NCI-H2196 (cell line): ENCODE measurements around the gene FLII.

Experiments
- DNase-seq: peaks from one replicate; lab custom pipeline; 2025; ENCODE audit not compliant: unreplicated experiment; lab: John Stamatoyannopoulos, UW

Gene FLII

DNA sequence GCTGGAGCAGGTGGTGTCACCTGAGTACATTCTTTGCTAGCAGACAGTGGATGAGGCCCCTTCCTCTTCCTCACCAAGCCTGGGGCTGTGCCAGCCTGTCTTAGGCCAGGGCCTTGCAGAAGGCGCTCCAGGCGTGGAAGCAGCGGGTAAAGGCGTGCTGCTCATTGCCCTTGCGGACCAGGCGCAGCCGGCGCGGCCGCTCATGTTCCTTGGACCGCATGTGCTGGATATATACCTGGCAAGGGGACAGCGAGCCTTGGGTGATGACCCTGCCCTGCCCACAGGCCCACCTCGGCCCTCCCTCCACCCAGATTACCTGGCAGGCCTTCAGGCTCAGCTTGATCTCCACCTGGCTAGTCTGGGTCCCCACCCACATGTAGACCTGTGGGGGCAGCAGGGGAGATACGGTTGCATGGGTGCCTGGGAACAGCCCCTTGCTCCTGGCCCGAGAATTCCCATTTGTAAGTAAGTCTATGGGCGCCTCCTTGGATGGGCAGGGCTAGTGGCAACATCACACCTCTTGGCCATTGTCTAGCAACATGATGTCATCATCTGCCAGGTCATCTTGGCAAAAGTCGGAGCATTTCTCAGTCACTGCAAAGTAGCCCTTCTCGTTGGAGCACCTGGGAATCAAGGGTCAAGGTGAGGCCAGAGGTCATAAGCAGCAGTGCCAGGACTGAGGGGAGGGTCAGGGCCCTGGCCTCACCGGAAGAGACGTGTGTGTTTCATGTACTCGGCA lies 13.3 kb downstream of the FLII start:
- no peak for DNase-seq

DNA sequence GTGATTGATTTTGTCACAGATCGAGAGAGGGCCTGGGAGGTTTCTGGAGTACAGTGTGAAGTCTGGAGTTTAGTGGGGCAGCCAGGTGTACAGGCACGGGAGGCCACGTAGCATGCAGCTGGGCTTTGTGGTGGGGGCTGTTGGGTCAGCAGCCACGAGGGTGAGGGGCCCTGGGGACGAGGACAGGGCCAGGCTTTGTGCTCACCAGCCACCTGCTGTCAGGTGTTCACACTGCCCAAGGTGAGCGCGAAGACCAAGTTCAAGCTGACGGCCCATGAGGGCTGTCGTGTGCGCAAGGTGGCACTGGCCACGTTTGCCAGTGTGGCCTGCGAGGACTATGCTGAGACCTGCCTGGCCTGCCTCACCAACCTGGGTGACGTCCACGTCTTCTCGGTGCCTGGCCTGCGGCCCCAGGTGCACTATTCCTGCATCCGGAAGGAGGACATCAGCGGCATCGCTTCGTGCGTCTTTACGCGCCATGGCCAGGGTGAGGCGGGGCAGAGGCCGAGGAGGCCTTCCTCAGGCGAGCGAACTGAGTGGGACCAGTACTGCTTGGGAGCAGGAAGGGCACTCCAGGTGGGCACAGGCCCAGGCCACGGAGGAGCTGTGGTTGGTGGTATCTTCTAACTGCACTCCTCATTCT lies 17.2 kb downstream of the FLII start:
- DNase-seq, result no peak

DNA sequence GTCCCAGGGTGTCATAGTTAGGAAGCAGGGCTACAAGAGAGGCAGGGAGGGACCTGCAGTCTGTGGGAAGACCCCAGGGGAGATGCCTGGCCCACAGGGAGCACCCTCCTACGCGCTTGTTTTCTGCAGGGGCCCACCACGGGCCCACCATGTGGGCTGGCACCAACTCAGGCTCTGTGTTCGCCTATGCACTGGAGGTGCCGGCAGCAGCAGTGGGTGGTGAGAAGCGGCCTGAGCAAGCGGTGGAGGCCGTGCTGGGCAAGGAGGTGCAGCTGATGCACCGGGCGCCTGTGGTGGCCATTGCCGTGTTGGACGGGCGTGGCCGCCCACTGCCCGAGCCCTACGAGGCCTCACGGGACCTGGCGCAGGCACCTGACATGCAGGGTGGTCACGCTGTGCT lies 18.1 kb downstream of the FLII start:
- no peak for DNase-seq

DNA sequence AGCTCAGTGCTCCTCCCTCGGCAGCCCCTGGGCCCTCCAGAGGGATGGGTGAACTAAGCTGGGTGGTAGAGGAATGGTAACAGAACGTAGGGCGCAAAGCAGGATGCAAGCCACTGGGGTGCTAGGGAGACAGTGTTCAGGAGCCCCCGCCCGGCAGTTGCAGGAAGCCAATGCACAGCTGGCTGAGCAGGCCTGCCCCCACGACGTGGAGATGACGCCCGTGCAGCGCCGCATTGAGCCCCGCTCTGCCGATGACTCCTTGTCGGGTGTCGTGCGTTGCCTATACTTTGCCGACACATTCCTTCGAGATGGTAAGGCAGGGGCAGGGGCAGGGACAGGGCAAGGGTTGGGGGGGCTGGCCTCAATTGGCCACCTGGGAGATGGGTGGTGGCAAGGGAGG lies 20.2 kb downstream of the FLII start:
- DNase-seq, result no peak

DNA sequence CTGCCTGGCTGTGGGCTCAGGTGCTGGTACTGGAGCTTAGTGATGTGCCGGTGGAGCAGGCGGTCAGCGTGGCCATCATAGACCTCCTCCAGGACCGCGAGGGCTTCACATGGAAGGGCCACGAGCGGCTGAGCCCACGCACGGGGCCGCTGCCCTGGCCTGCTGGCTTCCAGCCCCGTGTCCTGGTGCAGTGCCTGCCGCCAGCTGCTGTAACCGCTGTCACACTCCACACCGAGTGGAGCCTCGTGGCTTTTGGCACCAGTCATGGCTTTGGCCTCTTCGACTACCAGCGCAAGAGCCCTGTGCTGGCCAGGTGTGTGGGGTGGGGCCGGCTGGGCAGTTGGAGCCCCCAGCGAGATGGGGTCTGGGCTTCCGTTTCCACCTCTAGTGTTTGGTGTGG lies 21.1 kb downstream of the FLII start:
- DNase-seq, result no peak

DNA sequence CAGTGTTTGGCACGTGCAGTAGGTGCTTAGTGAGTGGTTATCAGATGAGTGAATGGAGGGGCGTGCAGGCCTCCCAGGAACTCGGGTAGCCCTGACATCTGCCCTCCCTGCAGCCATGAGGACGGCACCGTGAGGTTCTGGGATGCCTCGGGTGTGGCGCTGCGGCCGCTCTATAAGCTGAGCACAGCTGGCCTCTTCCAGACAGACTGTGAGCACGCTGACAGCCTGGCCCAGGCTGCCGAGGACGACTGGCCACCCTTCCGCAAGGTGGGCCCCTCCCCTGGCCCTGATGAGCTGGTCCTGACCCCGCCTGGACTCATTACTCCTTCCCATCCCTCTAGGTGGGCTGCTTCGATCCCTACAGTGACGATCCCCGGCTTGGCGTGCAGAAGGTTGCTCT lies 22.0 kb downstream of the FLII start:
- DNase-seq, result no peak

DNA sequence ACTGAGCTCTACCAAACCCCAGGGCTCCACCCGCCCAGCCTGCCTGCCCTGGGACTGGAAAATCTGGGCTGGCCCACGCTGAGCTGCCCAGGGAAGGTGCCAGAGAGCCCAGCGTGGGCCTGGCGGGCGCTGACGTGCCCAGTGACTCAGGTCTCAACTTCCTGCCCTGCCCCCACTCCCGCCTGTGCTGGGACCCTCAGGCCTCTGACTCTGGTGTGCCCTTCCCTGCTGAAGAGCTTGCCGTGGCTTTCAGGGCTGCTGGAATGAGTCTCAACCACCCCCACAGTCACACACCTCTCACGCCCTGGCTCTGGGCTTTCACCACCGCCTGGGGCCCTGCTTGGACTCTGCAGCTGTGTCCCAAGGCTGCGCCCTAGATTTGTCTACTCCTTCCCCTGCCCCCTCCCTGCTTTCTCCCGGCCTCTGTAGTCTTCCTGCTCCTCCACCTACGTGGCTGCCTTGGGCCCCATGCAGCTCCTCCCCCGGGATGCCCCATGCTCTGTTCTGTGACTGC lies 22.7 kb downstream of the FLII start:
- no peak for DNase-seq

DNA sequence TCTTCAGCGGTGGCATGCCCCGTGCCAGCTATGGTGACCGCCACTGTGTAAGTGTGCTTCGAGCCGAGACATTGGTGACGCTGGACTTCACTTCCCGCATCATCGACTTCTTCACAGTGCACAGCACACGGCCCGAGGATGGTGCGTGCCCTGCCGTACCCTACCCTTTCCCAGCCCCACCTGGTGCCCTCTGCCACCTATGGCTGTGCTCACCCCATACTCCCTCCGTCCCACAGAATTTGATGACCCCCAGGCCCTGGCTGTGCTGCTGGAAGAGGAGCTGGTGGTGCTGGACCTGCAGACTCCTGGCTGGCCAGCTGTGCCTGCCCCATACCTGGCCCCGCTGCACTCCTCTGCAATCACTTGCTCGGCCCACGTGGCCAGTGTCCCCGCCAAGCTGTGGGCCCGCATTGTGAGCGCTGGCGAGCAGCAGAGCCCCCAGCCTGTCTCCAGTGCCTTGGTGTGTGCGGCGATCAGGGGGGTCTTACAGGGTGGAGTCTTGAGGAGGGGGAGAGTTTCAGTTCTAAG lies 23.6 kb downstream of the FLII start:
- DNase-seq, result no peak

DNA sequence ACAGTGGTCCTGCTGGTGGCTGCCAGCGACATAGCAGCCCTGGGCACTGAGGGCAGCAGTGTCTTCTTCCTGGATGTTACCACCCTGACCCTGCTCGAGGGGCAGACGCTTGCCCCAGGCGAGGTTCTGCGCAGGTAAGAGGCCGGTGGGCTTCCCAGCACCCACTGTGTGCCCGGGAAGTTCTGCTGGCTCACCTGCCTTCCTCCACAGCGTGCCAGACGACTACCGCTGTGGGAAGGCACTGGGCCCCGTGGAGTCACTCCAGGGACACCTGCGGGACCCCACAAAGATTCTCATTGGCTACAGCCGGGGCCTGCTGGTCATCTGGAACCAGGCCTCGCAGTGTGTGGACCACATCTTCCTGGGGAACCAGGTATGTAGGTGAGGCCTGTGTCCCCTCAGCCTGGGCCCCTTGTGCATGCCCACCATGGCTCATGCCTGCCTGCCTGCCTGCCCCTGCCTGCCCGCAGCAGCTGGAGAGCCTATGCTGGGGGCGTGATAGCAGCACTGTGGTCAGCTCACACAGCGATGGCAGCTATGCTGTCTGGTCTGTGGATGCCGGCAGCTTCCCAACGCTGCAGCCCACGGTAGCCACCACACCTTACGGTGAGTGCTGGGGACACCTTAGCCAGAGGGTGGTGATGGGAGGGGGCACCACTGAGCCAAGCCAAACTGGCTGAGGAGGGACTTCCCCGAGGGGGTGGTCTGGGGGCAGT lies 24.6 kb downstream of the FLII start:
- no peak for DNase-seq

DNA sequence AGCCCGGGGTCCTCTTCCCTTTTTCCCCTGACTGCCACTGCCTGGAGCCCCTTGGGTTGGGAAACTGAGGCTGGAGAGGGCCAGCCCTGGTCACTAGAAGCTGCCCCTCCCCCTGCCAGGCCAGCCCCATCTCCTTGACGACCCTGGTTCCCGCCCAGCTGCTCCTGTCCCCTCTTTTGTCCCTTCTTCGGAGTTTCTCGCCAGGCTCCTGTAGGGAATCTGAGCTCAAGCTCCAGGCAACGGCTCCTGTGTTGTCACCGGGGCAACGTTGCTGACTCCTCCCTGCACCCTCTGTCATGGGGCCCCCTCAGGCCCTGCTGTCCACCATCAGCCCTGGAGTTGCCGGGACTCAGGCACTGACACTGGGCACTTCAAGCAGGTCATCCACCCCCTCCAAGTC lies 27.4 kb downstream of the FLII start:
- DNase-seq, result no peak

DNA sequence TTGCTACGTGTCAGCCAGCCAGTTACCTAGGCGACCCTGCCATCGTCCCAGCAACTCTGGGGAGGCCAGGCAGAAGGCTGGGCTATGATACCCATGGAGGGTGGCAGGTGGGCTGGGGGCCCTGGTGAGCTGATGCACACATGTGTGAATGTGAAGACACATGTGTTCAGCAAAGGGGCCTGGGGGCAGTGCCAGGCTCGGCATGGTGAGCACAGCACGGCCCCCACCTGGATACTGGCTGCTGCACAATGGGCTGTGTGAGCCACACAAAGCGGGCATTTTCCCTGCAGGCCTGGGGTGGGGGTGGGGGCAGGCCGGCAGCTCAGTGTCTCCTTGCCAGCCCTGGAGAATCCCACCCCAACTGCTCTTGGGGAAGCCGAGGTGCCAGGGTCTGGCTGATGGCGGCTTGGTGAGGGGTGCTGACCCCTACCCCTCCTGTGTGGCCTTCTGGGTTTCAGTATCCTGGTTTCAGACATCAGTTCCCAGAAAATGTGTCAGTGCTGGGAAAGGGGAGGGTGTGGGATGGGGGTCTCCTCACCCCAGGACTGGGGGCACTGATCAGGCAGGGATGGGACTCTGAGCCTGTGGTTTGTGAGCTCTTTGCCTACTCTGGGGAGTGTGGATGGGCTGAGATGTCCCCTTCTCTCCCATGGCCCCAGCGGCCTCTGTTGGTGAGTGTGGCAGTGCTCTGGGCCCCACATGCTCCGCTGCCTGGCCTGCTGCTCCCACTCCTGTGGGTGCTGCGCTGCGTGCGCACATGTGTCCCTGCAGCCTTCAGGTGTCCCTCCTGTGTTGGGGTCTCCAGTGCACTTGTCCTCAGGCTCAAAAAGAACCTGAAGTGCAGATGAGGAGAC lies 28.0 kb downstream of the FLII start:
- DNase-seq, result no peak

DNA sequence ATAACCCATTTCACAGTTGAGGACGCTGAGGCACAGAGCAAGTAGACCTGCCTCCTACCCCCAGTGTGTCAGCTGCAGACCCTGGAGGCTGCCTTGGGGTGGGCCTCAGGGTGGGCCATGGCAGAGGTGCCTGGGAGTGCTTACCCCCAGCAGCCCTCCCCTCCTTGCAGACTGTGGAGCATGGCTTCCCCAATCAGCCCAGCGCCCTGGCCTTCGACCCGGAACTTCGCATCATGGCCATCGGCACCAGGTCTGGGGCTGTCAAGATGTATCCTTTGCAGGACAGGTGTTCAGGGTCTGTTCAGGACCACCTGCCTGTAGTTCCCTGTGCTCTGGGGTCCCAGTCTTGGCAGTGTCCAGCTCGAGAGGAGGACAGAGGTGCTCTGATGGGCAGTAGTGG lies 28.8 kb downstream of the FLII start:
- no peak for DNase-seq

DNA sequence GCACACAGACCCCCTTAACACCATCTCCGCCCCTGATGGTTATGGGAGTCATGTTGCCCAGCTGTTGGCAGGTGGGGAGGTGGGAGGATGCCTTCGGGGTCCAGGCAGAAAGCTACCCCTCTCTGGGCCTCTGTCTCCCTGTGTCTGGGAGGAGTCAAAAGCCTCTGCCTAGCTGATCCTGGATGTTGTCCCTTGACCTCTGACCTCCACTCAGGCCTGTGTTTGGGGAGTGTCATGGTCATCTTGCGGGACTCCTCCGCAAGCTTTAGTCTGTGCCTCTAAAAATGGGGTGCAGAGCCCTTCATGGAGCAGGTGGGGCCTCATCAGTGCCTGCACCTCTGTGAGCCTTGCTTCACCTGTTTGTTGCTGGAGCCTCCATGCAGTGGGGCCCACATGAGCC lies 29.3 kb downstream of the FLII start:
- DNase-seq, result no peak

DNA sequence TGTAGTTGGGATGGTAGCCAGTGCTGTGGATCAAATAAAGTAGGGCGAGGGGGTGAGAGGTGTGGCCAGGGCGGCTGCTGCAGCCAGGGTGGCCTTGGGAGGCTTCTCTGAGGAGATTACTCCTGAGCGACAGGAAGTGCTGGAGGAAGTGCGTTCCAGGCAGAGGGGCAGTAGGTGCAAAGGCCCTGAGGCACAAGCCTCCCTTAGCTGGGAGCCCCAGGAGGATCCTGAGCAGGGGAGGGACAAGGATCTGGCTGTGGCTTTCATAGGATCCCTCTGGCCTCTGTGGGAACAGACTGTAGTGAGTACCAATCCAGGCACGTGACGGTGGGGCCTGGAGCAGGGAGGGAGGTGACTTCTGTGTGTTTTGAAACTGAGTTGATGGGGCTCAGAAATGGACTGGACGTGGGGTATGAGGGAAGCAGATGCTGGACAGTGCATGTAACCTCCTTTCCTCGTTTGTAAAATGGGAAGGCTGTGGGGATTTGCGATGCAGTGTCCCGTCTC lies 30.3 kb downstream of the FLII start:
- no peak for DNase-seq

DNA sequence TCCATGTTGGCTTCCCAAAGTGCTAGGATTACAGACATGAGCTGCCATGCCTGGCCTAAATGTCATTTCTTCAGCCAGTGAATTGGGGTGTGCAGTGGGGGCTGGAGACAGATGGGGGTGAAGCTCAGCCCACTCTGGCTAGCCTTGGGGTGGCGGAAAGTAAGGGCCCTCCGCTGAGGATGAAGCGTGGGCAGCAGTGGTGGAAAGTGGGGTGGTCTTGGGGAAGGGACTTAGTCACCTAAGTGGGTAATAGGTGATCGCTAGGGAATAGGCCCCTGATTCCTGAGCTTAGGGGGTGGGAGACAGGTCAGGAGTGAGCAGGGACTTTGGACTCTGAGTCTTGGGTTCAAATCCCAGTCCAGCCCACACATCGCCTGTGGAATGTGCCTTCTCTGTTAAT lies 30.9 kb downstream of the FLII start:
- no peak for DNase-seq

DNA sequence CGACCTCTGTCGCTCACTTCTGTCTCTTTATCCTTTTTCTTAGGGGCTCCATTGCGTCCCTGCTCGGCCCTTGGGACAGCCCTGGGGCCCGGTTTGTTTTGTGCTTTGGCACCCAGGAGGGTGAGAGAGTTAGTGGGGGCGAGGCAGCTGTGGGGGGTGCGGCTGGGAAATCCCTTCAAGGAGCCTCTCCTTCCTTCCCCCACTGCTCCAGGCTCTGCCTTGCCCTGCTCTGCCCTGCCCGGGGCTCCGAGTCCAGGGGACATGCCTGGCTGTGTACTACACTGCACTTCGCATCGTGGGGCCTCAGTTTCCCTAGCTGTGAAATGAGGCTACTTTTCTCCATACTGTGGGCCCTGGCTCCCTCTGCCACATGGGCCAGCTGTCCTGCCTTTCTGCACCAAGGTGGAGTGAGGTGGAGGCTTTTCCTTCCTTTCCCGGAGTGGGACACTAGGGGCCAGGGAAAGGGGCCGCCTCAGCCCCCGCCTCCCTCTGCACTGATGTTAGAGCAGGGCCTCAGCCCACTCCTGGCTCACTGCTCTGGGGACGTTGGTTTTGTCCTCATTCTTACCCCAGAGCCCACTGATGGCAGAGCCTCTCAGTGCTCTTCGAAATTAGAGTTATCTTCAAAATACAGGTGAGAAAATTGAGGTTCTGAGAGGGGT lies 32.1 kb downstream of the FLII start:
- DNase-seq, result no peak

DNA sequence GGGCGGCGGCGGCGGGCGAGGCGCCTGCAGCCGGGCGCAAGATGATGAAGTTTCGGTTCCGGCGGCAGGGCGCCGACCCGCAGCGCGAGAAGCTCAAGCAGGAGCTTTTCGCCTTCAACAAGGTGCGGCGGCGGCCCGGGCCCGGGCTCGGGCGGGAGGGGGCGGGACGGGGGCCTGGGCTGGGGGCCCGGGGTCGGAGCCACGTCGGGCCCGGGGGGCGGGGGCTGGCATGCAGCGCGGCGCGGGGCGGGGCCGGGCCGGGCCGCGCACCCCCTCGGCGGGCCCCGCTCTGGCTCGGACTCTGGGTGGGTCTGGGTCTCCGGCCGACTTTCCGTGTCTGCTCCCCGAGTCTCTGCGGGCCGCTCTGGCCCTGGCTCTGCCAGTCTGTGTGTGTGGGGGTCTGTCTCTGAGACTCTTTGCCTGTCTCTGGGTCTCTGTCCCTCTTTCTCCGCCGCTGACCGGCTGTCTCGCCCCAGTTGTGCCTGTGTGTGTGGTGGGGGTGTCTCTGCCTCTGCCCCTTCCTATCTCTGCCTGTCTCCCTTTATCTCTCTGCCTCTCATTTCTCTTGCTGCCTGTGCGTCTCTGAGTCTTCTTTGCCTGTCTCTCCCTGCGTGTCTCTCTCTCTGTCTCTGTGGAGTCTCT lies 32.8 kb downstream of the FLII start:
- no peak for DNase-seq

DNA sequence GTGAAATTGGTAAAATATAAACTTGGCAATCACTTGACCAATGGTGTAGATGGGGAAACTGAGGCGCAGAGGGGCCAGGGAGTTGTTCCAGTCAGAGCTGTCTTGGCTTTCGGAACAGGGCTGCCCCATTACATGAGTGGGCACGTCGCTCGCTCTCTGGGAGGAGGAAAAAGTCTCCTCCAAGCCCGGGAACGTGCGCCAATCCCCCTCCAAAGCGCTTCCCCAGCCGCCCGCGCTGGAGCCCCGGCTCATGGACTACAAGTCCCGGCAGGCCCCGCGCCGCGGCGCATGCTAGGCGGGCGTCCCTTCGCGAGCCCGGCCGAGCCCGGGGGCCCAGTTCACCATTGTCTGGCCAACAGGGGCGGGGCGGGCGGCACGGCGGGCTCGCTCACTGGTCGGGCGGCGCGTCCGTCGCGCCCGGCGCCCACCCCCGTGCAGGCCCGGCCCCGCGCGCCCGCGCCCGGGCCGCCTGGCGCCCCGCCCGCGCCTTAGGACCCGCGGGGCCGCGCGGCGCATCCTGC lies 33.4 kb downstream of the FLII start, which contains the start of gene LLGL1:
Gene LLGL1, plus strand, starts transcription at position 515 of the 521 bp plus-strand sequence. CDS start 48 bp downstream, outside the sequence.
- peak; percentile 84 for DNase-seq

DNA sequence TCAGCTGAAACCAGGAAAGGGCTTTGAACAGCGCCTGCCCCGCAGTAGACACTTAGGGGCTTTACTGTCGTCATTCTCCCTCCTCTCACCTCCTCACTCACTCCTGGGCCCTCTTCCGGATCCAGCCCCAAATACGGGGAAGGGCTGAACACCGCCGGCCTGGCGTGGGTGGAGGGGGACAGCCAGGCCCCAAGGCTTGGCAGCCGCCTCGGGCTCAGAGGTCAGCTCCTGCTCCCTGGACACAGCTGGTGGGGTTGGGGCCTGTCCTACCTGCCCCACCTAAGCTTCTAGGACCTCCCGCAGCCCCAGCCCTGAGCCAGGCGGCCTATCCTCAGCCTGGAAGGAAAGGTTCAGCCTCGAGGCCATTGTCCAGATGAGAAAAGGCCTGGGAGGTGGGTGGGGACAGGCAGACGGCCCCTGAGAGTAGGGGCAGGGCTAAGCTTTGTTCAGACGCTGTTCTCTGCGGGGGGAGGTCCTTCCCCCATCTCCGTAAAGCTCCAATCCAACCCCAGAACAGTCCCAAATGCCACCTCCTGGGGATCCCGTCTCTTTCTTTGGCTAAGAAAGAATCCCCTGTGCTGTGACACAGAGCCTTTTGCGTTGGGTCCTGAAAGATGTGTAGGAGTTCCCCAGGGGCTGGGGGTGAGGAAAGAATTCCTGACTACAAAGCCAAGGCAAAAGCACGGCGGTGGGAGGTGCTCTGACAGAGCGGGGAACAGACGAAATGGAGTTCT lies 34.0 kb downstream of the FLII start:
- DNase-seq, result no peak
